Measurements from ENCODE around the gene APBB2. TPM values are rescaled to one million over a fixed set of nuclear protein-coding genes. Genes with fewer than 3 reads are reported as not detected.

APBB2 gene
- total RNA-seq, 1 experiment from 2014 or later, result 46.0 TPM

DNA sequence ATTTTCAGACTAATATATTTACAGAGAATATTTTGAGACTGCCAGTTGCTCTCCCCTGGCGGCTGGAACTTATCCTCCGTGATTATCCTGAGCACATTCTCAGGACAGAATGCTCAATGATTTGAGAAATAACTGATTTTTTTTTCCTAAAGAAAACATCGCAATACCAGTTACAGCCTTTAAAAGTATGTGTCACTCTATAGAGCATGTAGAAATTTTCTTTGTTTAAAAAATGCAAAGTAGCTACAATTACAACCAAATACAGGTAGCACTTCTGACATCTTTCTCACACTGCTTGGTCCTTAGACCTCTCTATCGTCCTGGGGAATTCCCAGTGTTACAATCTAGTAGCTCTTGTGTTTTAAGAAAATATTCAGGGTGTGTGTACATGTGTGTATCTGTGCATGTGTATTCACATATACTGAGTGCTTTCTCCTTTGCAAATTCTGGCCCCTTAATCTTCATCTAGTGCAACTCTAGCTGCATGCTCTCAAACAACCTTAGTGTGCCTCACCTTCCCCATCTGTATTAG, 13.8 kb downstream of the APBB2 start:
- ChIA-PET POLR2A (ENCODE audit: unreplicated experiment) (interaction anchor here (0.6 kb wide), 1 partner anchor 1222 kb away, joined by 6 read pairs; no protein-coding TSS in a partner anchor), CTCF (no interaction called here)
- Histone ChIP-seq H3K4me2 (no peak overlapping the region), H3K9me3 (ENCODE audit: insufficient read depth, low read depth) (no peaks in the 10 kb centered on the region), H3K4me3 (no peak overlapping the region), H3F3A (ENCODE audit: insufficient read depth, low read depth) (no peaks in the 10 kb centered on the region; the same call in 1 of the 2 replicates), H3K4me1 (replicated peaks; ENCODE audit: insufficient read depth) (peaks cover 11% of the 10 kb centered on the region), H3K36me3 (ENCODE audit: low read depth) (no peaks in the 10 kb centered on the region), H3K27me3 (ENCODE audit: insufficient read depth, low read depth) (no peaks in the 10 kb centered on the region), H3K27ac (no peak overlapping the region), H3K79me2 (ENCODE audit: low read depth) (peaks cover 6% of the 10 kb centered on the region; the same call in 1 of the 2 replicates), H2AFZ (no peak overlapping the region), H3K9me2 (ENCODE audit: insufficient read depth) (no peaks in the 10 kb centered on the region), H4K20me1 (ENCODE audit: insufficient read depth) (peaks cover 8% of the 10 kb centered on the region; the same call in 1 of the 2 replicates)
- no TSS peak for BruUV-seq (replicated peaks)
- TF ChIP-seq EZH2 (IDR thresholded peaks at IDR 0.05; ENCODE audit: low read depth), result no peak
- TF ChIP-seq CTCF (conservative IDR thresholded peaks at IDR 0.05), result no peak
- intact Hi-C loops (cut with micrococcal nuclease; ENCODE audit: unreplicated experiment), result loop anchor here (10.0 kb wide), 1 partner anchor 76 kb away; no protein-coding TSS in a partner anchor
- no peak for DNase-seq

- TF ChIP-seq CTCF (conservative IDR thresholded peaks at IDR 0.05), result no peak
- POLR2A ChIA-PET (ENCODE audit: unreplicated experiment), result interaction anchor here (0.6 kb wide), 1 partner anchor 1221 kb away, joined by 6 read pairs; no protein-coding TSS in a partner anchor
- Histone ChIP-seq H3K9me3 (ENCODE audit: insufficient read depth, low read depth) (no peaks in the 10 kb centered on the region), H3K36me3 (ENCODE audit: low read depth) (no peaks in the 10 kb centered on the region), H3K27ac (no peak overlapping the region), H3K9me2 (ENCODE audit: insufficient read depth) (no peaks in the 10 kb centered on the region), H3K79me2 (ENCODE audit: low read depth) (no peaks in the 10 kb centered on the region), H3K4me1 (replicated peaks; ENCODE audit: insufficient read depth) (peaks cover 3% of the 10 kb centered on the region), H3F3A (ENCODE audit: insufficient read depth, low read depth) (no peaks in the 10 kb centered on the region; the same call in 1 of the 2 replicates), H3K4me3 (no peak overlapping the region), H2AFZ (no peak overlapping the region), H3K27me3 (ENCODE audit: insufficient read depth, low read depth) (no peaks in the 10 kb centered on the region), H4K20me1 (ENCODE audit: insufficient read depth) (peaks cover 8% of the 10 kb centered on the region; the same call in 1 of the 2 replicates), H3K4me2 (no peak overlapping the region)
- BruUV-seq (replicated peaks), result no TSS peak
- DNase-seq, result no peak
- CTCF ChIA-PET, result interaction anchor here (0.5 kb wide), 1 partner anchor 364 kb away, joined by 3 read pairs; no protein-coding TSS in a partner anchor
- intact Hi-C loops (cut with micrococcal nuclease; ENCODE audit: unreplicated experiment), result loop anchor here (10.0 kb wide), 1 partner anchor 75 kb away; no protein-coding TSS in a partner anchor
These were observed 14.6 kb downstream of the APBB2 start for GRCh38 chr4:41199788-41200187.

GRCh38 chr4:41197996-41198395, 16.3 kb downstream of the APBB2 start:
- TF ChIP-seq EZH2 (IDR thresholded peaks at IDR 0.05; ENCODE audit: low read depth) (no peak), CTCF (conservative IDR thresholded peaks at IDR 0.05) (no peak)
- POLR2A ChIA-PET (ENCODE audit: unreplicated experiment), result no interaction called here

More at GRCh38 chr4:41197996-41198395, 16.3 kb downstream of the APBB2 start:
- DNase-seq, result no peak
- H3K9me3 ChIP-seq (ENCODE audit: insufficient read depth, low read depth), result no peaks in the 10 kb centered on the region
- CTCF ChIA-PET, result no interaction called here
- H3K9me2 ChIP-seq (ENCODE audit: insufficient read depth), result no peaks in the 10 kb centered on the region
- no peak overlapping the region for H2AFZ ChIP-seq
- H3K4me1 ChIP-seq (replicated peaks; ENCODE audit: insufficient read depth), result no peaks in the 10 kb centered on the region
- peaks cover 8% of the 10 kb centered on the region; the same call in 1 of the 2 replicates for H4K20me1 ChIP-seq (ENCODE audit: insufficient read depth)
- no peak overlapping the region for H3K4me3 ChIP-seq
- H3K27ac ChIP-seq, result no peak overlapping the region
- no peaks in the 10 kb centered on the region for H3K27me3 ChIP-seq (ENCODE audit: insufficient read depth, low read depth)
- intact Hi-C loops (cut with micrococcal nuclease; ENCODE audit: unreplicated experiment), result no loop called here
- no TSS peak for BruUV-seq (replicated peaks)
- H3K36me3 ChIP-seq (ENCODE audit: low read depth), result no peaks in the 10 kb centered on the region
- no peak overlapping the region for H3K4me2 ChIP-seq
- H3F3A ChIP-seq (ENCODE audit: insufficient read depth, low read depth), result no peaks in the 10 kb centered on the region
- no peaks in the 10 kb centered on the region for H3K79me2 ChIP-seq (ENCODE audit: low read depth)
